Renal pelvis (tissue), 12 donors: Measurements from ENCODE around the gene EBNA1BP2. TPM values are rescaled to one million over a fixed set of nuclear protein-coding genes. Genes with fewer than 3 reads are reported as not detected.
"Not testable (repeated sequence)": the region's sequence is repeated elsewhere in the genome, so short reads cannot be mapped to it uniquely, and the experiment has no call there.

ENCODE experiments used
- DNase-seq: peaks from one replicate; pipeline ENCODE4 v3.0.0-alpha.2; 2013
- long read RNA-seq, 16 experiments: transcript quantifications; one replicate each; lab custom pipeline, GENCODE V29; 2026
- polyA plus RNA-seq, 3 donors: library from polyadenylated mRNA; unstranded; fragments of 120-200 nt; gene quantifications; one replicate each; pipeline ENCODE4 v1.2.1, GENCODE V29; 2013; ENCODE audit not compliant: insufficient read length in 3 of 3

Gene EBNA1BP2
- 10 to 100 TPM; 76.3 to 81.9 (median 79.5) TPM for polyA plus RNA-seq
- long read RNA-seq, donor 1, transcript EBNA1BP2-201 (9 exons, 1,322 nt) = major isoform, 38 of 68 reads
- long read RNA-seq, donor 1, partial matches to known transcripts = 14 of 68 reads
- long read RNA-seq, donor 1, other reads (novel, unspliced or antisense) = 11 of 68 reads
- long read RNA-seq, donor 2, transcript EBNA1BP2-201 (9 exons, 1,322 nt) = major isoform, 62 of 73 reads
- long read RNA-seq, donor 2, partial matches to known transcripts = 7 of 73 reads
- long read RNA-seq, donor 2, other reads (novel, unspliced or antisense) = 0 of 73 reads
- long read RNA-seq, donor 3, transcript EBNA1BP2-201 (9 exons, 1,322 nt) = major isoform, 35 of 54 reads
- long read RNA-seq, donor 3, partial matches to known transcripts = 17 of 54 reads
- long read RNA-seq, donor 3, other reads (novel, unspliced or antisense) = 0 of 54 reads
- long read RNA-seq, donor 4, transcript EBNA1BP2-201 (9 exons, 1,322 nt) = major isoform, 31 of 106 reads
- long read RNA-seq, donor 4, partial matches to known transcripts = 72 of 106 reads
- long read RNA-seq, donor 4, other reads (novel, unspliced or antisense) = 0 of 106 reads
- long read RNA-seq, donor 5, transcript EBNA1BP2-201 (9 exons, 1,322 nt) = major isoform, 11 of 34 reads
- long read RNA-seq, donor 5, partial matches to known transcripts = 18 of 34 reads
- long read RNA-seq, donor 5, other reads (novel, unspliced or antisense) = 0 of 34 reads
- long read RNA-seq, donor 6, transcript EBNA1BP2-201 (9 exons, 1,322 nt) = major isoform, 38 of 60 reads
- long read RNA-seq, donor 6, partial matches to known transcripts = 18 of 60 reads
- long read RNA-seq, donor 6, other reads (novel, unspliced or antisense) = 0 of 60 reads
- long read RNA-seq, donor 7, transcript EBNA1BP2-201 (9 exons, 1,322 nt) = major isoform, 24 of 53 reads
- long read RNA-seq, donor 7, partial matches to known transcripts = 28 of 53 reads
- long read RNA-seq, donor 7, other reads (novel, unspliced or antisense) = 0 of 53 reads
- long read RNA-seq, donor 8, transcript EBNA1BP2-201 (9 exons, 1,322 nt) = major isoform, 10 of 11 reads
- long read RNA-seq, donor 8, partial matches to known transcripts = 0 of 11 reads
- long read RNA-seq, donor 8, other reads (novel, unspliced or antisense) = 0 of 11 reads
- long read RNA-seq, donor 9, transcript EBNA1BP2-201 (9 exons, 1,322 nt) = major isoform, 46 of 70 reads
- long read RNA-seq, donor 9, partial matches to known transcripts = 21 of 70 reads
- long read RNA-seq, donor 9, other reads (novel, unspliced or antisense) = 0 of 70 reads
- long read RNA-seq, donor 10, transcript EBNA1BP2-201 (9 exons, 1,322 nt) = major isoform, 21 of 41 reads
- long read RNA-seq, donor 10, partial matches to known transcripts = 16 of 41 reads
- long read RNA-seq, donor 10, other reads (novel, unspliced or antisense) = 0 of 41 reads
- long read RNA-seq, donor 11, transcript EBNA1BP2-201 (9 exons, 1,322 nt) = major isoform, 18 of 42 reads
- long read RNA-seq, donor 11, partial matches to known transcripts = 11 of 42 reads
- long read RNA-seq, donor 11, other reads (novel, unspliced or antisense) = 7 of 42 reads
- long read RNA-seq, donor 12, transcript EBNA1BP2-201 (9 exons, 1,322 nt) = major isoform, 31 of 53 reads
- long read RNA-seq, donor 12, partial matches to known transcripts = 18 of 53 reads
- long read RNA-seq, donor 12, other reads (novel, unspliced or antisense) = 0 of 53 reads
- long read RNA-seq, donor 13, transcript EBNA1BP2-201 (9 exons, 1,322 nt) = major isoform, 6 of 32 reads
- long read RNA-seq, donor 13, partial matches to known transcripts = 25 of 32 reads
- long read RNA-seq, donor 13, other reads (novel, unspliced or antisense) = 0 of 32 reads
- long read RNA-seq, donor 14 = 0 reads
- long read RNA-seq, donor 15, transcript EBNA1BP2-201 (9 exons, 1,322 nt) = major isoform, 34 of 51 reads
- long read RNA-seq, donor 15, partial matches to known transcripts = 13 of 51 reads
- long read RNA-seq, donor 15, other reads (novel, unspliced or antisense) = 0 of 51 reads
- long read RNA-seq, donor 16, transcript EBNA1BP2-201 (9 exons, 1,322 nt) = major isoform, 39 of 59 reads
- long read RNA-seq, donor 16, partial matches to known transcripts = 14 of 59 reads
- long read RNA-seq, donor 16, other reads (novel, unspliced or antisense) = 0 of 59 reads

- DNase-seq = peak; percentile 96
These were observed at the start of gene EBNA1BP2, which contains the start of gene CFAP57 for GRCh38 chr1:43171876-43172526. Gene EBNA1BP2, minus strand, starts transcription at chr1:43172290. Its CDS starts 172 bp downstream, at chr1:43172118. Gene CFAP57, plus strand, starts transcription at chr1:43172330. Its CDS starts 424 bp downstream, at chr1:43172754.

- no peak for DNase-seq
These were observed 49.7 kb upstream of the EBNA1BP2 start for GRCh38 chr1:43221797-43222196.

GRCh38 chr1:43220905-43221778 lies 49.1 kb upstream of the EBNA1BP2 start:
- no peak for DNase-seq

GRCh38 chr1:43217747-43218146 lies 45.7 kb upstream of the EBNA1BP2 start:
- DNase-seq = no peak

GRCh38 chr1:43214501-43215444 lies 42.7 kb upstream of the EBNA1BP2 start:
- no peak for DNase-seq

GRCh38 chr1:43208277-43208676 lies 36.2 kb upstream of the EBNA1BP2 start:
- DNase-seq = not testable (repeated sequence)

GRCh38 chr1:43207229-43207853 lies 35.3 kb upstream of the EBNA1BP2 start:
- no peak for DNase-seq

GRCh38 chr1:43206600-43207228 lies 34.6 kb upstream of the EBNA1BP2 start:
- peak; percentile 66 for DNase-seq

GRCh38 chr1:43205671-43206070 lies 33.6 kb upstream of the EBNA1BP2 start:
- no peak for DNase-seq

- no peak for DNase-seq
These were observed 32.3 kb upstream of the EBNA1BP2 start for GRCh38 chr1:43204394-43204793.

GRCh38 chr1:43203859-43204258 lies 31.8 kb upstream of the EBNA1BP2 start:
- DNase-seq = no peak

GRCh38 chr1:43199093-43199726 lies 27.1 kb upstream of the EBNA1BP2 start:
- no peak for DNase-seq

- DNase-seq = no peak
These were observed 25.4 kb upstream of the EBNA1BP2 start for GRCh38 chr1:43197343-43198127.

GRCh38 chr1:43194509-43194908 lies 22.4 kb upstream of the EBNA1BP2 start:
- DNase-seq = no peak

- DNase-seq = no peak
These were observed 16.0 kb upstream of the EBNA1BP2 start for GRCh38 chr1:43188106-43188505.
